Measurements from ENCODE around the gene FANCE. TPM values are rescaled to one million over a fixed set of nuclear protein-coding genes. Genes with fewer than 3 reads are reported as not detected.

Gene FANCE
- polyA plus RNA-seq, 3 donors, result 1.8 to 3.0 (median 2.9) TPM

GRCh38 chr6:35498422-35499067 is 46.4 kb downstream of the FANCE start:
- peaks cover 2 to 5% of the 10 kb centered on the region in 2 donors for H3K36me3 Mint-ChIP-seq
- Histone ChIP-seq H3K79me2 (ENCODE audit: insufficient read depth, low read length) (no peaks in the 10 kb centered on the region), H3K4me2 (replicated peaks; ENCODE audit: extremely low read depth, low read length, poor library complexity, severe bottlenecking) (peak overlapping the region; percentile 88), H2AFZ (ENCODE audit: insufficient read depth, low read depth, low read length, poor library complexity, severe bottlenecking) (no peak overlapping the region), H3K4me1 (ENCODE audit: control insufficient read depth in 1 of 2, insufficient read depth in 2 of 2, low read length in 2 of 2) (peaks cover 27 to 33% of the 10 kb centered on the region in 2 donors), H3K9me3 (replicated peaks in 1 of 2; ENCODE audit: control insufficient read depth in 1 of 2, insufficient read depth in 1 of 2, low read length in 2 of 2) (peaks cover 0 to 9% of the 10 kb centered on the region in 2 donors), H3K27me3 (ENCODE audit: control insufficient read depth in 2 of 2, insufficient read depth in 2 of 2, low read length in 2 of 2) (peaks cover 38 to 77% of the 10 kb centered on the region in 2 donors), H3K4me3 (replicated peaks in 1 of 3; ENCODE audit: low read depth in 2 of 3, low read length in 3 of 3) (peak overlapping the region in 1 of 3 experiments; percentile 73), H3K36me3 (replicated peaks in 1 of 2; ENCODE audit: control insufficient read depth in 1 of 2, insufficient read depth in 2 of 2, low read length in 2 of 2) (no peaks in the 10 kb centered on the region), H3K27ac (ENCODE audit: low read depth in 1 of 2, low read length in 2 of 2) (no peak overlapping the region), H3K9ac (ENCODE audit: insufficient read depth, low read length, poor library complexity, severe bottlenecking) (no peak overlapping the region), H4K20me1 (ENCODE audit: insufficient read depth, low read length) (peaks cover 10% of the 10 kb centered on the region)
- H3K27me3 Mint-ChIP-seq (ENCODE audit: low read depth in 3 of 3), result peaks cover 78 to 95% (median 81%) of the 10 kb centered on the region in 3 donors
- peaks cover 28% of the 10 kb centered on the region for H3K4me1 Mint-ChIP-seq
- TF ChIP-seq CTCF (IDR thresholded peaks at IDR 0.05), result no peak
- H3K27ac Mint-ChIP-seq, result peak overlapping the region in 2 of 7 donors; percentile 27 to 30
- 59% methylated on average over 13 of the region's 14 CpGs for WGBS (ENCODE audit: insufficient coverage)
- DNase-seq, result no peak
- peak overlapping the region; percentile 48 to 83 for H3K4me3 Mint-ChIP-seq
- intact Hi-C loops (cut with micrococcal nuclease), result no loop called here
- H3K9me3 Mint-ChIP-seq, result peaks cover 0 to 19% (median 8%) of the 10 kb centered on the region in 7 donors

- DNase-seq, result no peak
- Histone ChIP-seq H4K20me1 (ENCODE audit: insufficient read depth, low read length) (peaks cover 6% of the 10 kb centered on the region), H3K27me3 (ENCODE audit: control insufficient read depth in 2 of 2, insufficient read depth in 2 of 2, low read length in 2 of 2) (peaks cover 39 to 78% of the 10 kb centered on the region in 2 donors), H3K4me2 (replicated peaks; ENCODE audit: extremely low read depth, low read length, poor library complexity, severe bottlenecking) (no peak overlapping the region), H3K4me3 (replicated peaks in 1 of 3; ENCODE audit: low read depth in 2 of 3, low read length in 3 of 3) (no peak overlapping the region), H3K4me1 (ENCODE audit: control insufficient read depth in 1 of 2, insufficient read depth in 2 of 2, low read length in 2 of 2) (peaks cover 19 to 24% of the 10 kb centered on the region in 2 donors), H3K27ac (ENCODE audit: low read depth in 1 of 2, low read length in 2 of 2) (no peak overlapping the region), H3K9ac (ENCODE audit: insufficient read depth, low read length, poor library complexity, severe bottlenecking) (no peak overlapping the region), H3K36me3 (replicated peaks in 1 of 2; ENCODE audit: control insufficient read depth in 1 of 2, insufficient read depth in 2 of 2, low read length in 2 of 2) (no peaks in the 10 kb centered on the region), H2AFZ (ENCODE audit: insufficient read depth, low read depth, low read length, poor library complexity, severe bottlenecking) (no peak overlapping the region), H3K9me3 (replicated peaks in 1 of 2; ENCODE audit: control insufficient read depth in 1 of 2, insufficient read depth in 1 of 2, low read length in 2 of 2) (peaks cover 0 to 13% of the 10 kb centered on the region in 2 donors), H3K79me2 (ENCODE audit: insufficient read depth, low read length) (no peaks in the 10 kb centered on the region)
- intact Hi-C loops (cut with micrococcal nuclease), result no loop called here
- Mint-ChIP-seq H3K27me3 (ENCODE audit: low read depth in 3 of 3) (peaks cover 78 to 95% (median 80%) of the 10 kb centered on the region in 3 donors), H3K9me3 (peaks cover 0 to 19% (median 8%) of the 10 kb centered on the region in 7 donors), H3K36me3 (peaks cover 2 to 5% of the 10 kb centered on the region in 2 donors), H3K4me3 (peak overlapping the region in 1 of 2 donors; percentile 51), H3K4me1 (peaks cover 20% of the 10 kb centered on the region), H3K27ac (no peak overlapping the region)
- 83% methylated on average over 1 of the region's 4 CpGs for WGBS (ENCODE audit: insufficient coverage)
- no peak for TF ChIP-seq CTCF (IDR thresholded peaks at IDR 0.05)
Measured at GRCh38 chr6:35499372-35499771, 47.2 kb downstream of the FANCE start.

Data from CD14-positive monocyte (primary cell).